Liver (tissue), 9 donors: Measurements from ENCODE around the gene FGD2. TPM values are rescaled to one million over a fixed set of nuclear protein-coding genes. Genes with fewer than 3 reads are reported as not detected.

Experiments
- DNase-seq: peaks from one replicate; pipeline ENCODE4 v3.0.0-alpha.2; 2017; ENCODE audit warnings: low spot score
- H3K27ac ChIP-seq, 2 donors: one replicate each; pipeline ENCODE4 v1.7.0; 2013; ENCODE audit warnings: inconsistent platforms in 2 of 2, low read length in 2 of 2, control low read depth in 1 of 2, low read depth in 1 of 2, mild to moderate bottlenecking in 1 of 2
- H3K27me3 ChIP-seq, 4 donors: one replicate each; pipeline versions ENCODE4 v1.6.1 to v1.7.0; 2013; ENCODE audit warnings: low read length in 3 of 4, inconsistent platforms in 1 of 4, mild to moderate bottlenecking in 1 of 4, moderate library complexity in 1 of 4; ENCODE audit not compliant: control insufficient read depth in 4 of 4, insufficient read depth in 4 of 4
- H3K36me3 ChIP-seq, 4 donors: one replicate each; pipeline versions ENCODE4 v1.6.1 to v1.7.0; 2013; ENCODE audit warnings: low read length in 3 of 4, mild to moderate bottlenecking in 3 of 4, low read depth in 1 of 4, moderate library complexity in 1 of 4; ENCODE audit not compliant: control insufficient read depth in 4 of 4, insufficient read depth in 3 of 4
- H3K4me1 ChIP-seq, 4 donors: one replicate each; pipeline versions ENCODE4 v1.6.1 to v1.7.0; 2013; ENCODE audit warnings: low read length in 3 of 4, mild to moderate bottlenecking in 3 of 4, moderate library complexity in 1 of 4; ENCODE audit not compliant: control insufficient read depth in 4 of 4, insufficient read depth in 4 of 4
- H3K4me3 ChIP-seq, 3 donors: one replicate each; pipeline versions ENCODE4 v1.6.1 to v1.7.0; 2013; ENCODE audit warnings: low read length in 3 of 3, control low read depth in 1 of 3, low read depth in 1 of 3, mild to moderate bottlenecking in 1 of 3
- H3K9ac ChIP-seq, 2 donors: one replicate each; pipeline ENCODE4 v1.7.0; 2013; ENCODE audit warnings: low read length in 2 of 2, mild to moderate bottlenecking in 2 of 2, moderate library complexity in 2 of 2, control low read depth in 1 of 2, low read depth in 1 of 2
- H3K9me3 ChIP-seq, 4 donors: one replicate each; pipeline versions ENCODE4 v1.6.1 to v1.7.0; 2013; ENCODE audit warnings: low read length in 3 of 4; ENCODE audit not compliant: control insufficient read depth in 4 of 4
- CTCF ChIP-seq: fragments of 150-350 bp; IDR thresholded peaks from 2 replicates; pipeline ENCODE4 v1.5.1; 2017; ENCODE audit warnings: improper control_type of control experiment, low read depth, low read length; ENCODE audit not compliant: missing input control
- EGR1 ChIP-seq, 2 donors: IDR thresholded peaks; 2 replicates each; pipeline ENCODE4 v1.6.1; 2016 to 2018; ENCODE audit warnings: antibody characterized with exemption in 2 of 2, low read depth in 2 of 2
- FOXA1 ChIP-seq: IDR thresholded peaks from 2 replicates; pipeline ENCODE4 v1.6.1; 2016; ENCODE audit warnings: antibody characterized with exemption
- FOXA2 ChIP-seq: IDR thresholded peaks from 2 replicates; pipeline ENCODE4 v1.6.1; 2016; ENCODE audit warnings: antibody characterized with exemption
- GABPA ChIP-seq, 2 donors: IDR thresholded peaks in 1 of 2; conservative IDR thresholded peaks in 1 of 2; 2 replicates each; pipeline ENCODE4 v1.6.1; 2016; ENCODE audit warnings: antibody characterized with exemption in 2 of 2, mild to moderate bottlenecking in 1 of 2, moderate library complexity in 1 of 2
- HNF4A ChIP-seq, 2 donors: conservative IDR thresholded peaks; 2 replicates each; pipeline ENCODE4 v1.6.1; 2016; ENCODE audit warnings: antibody characterized with exemption in 2 of 2, mild to moderate bottlenecking in 2 of 2
- HNF4G ChIP-seq: IDR thresholded peaks from 2 replicates; pipeline ENCODE4 v1.6.1; 2016; ENCODE audit warnings: antibody characterized with exemption
- JUND ChIP-seq, 2 donors: IDR thresholded peaks; 2 replicates each; pipeline ENCODE4 v1.6.1; 2016; ENCODE audit warnings: antibody characterized with exemption in 2 of 2
- MAX ChIP-seq: IDR thresholded peaks from 2 replicates; pipeline ENCODE4 v1.6.1; 2016; ENCODE audit warnings: antibody characterized with exemption
- RXRA ChIP-seq, 2 donors: IDR thresholded peaks; 2 replicates each; pipeline ENCODE4 v1.6.1; 2017 to 2018; ENCODE audit warnings: antibody characterized with exemption in 2 of 2, mild to moderate bottlenecking in 1 of 2
- SP1 ChIP-seq: IDR thresholded peaks from 2 replicates; pipeline ENCODE4 v1.6.1; 2018; ENCODE audit warnings: antibody characterized with exemption, mild to moderate bottlenecking
- TAF1 ChIP-seq: conservative IDR thresholded peaks from 2 replicates; pipeline ENCODE4 v1.6.1; 2016; ENCODE audit warnings: antibody characterized with exemption, mild to moderate bottlenecking
- YY1 ChIP-seq: IDR thresholded peaks from 2 replicates; pipeline ENCODE4 v1.6.1; 2016; ENCODE audit warnings: antibody characterized with exemption, mild to moderate bottlenecking
- WGBS: extraction: QIAGEN DNeasy Blood & Tissue Kit; methylation state at CpG from one replicate; pipeline ENCODE4 v1.1.7; 2013; 5-methylcytosine and 5-hydroxymethylcytosine counted together
- polyA plus RNA-seq, 2 donors: library from polyadenylated mRNA; stranded (reverse) in 1 of 2; unstranded in 1 of 2; fragments of 200-250 nt in 1 of 2; fragments of >200 nt in 1 of 2; fragmentation: Nextera tagmentation in 1 of 2; extraction: Ambion mirVana in 1 of 2; gene quantifications; one replicate each; pipeline versions ENCODE4 v1.2.1 to v1.2.3, GENCODE V29; 2013 to 2015
- total RNA-seq, 2 donors: library from RNA; depleted of rRNA; stranded (reverse); fragments of >200 nt; gene quantifications; one replicate each; pipeline ENCODE4 v1.2.3, GENCODE V29; 2014
- TF ChIP-seq, protein P1 (sequence below): IDR thresholded peaks from 2 replicates; pipeline ENCODE4 v1.6.1; 2016; ENCODE audit warnings: antibody characterized with exemption, mild to moderate bottlenecking
- TF ChIP-seq, protein P2 (sequence below): IDR thresholded peaks from 2 replicates; pipeline ENCODE4 v1.6.1; 2016; ENCODE audit warnings: antibody characterized with exemption
- donor health status: healthy.
- donor health status: healthy.
- donor health status: healthy.
- donor health status: healthy.
- donor health status: healthy.

Gene FGD2
- total and polyA plus RNA-seq, 4 donors, result 4.6 to 24.4 (median 9.1) TPM

DNA sequence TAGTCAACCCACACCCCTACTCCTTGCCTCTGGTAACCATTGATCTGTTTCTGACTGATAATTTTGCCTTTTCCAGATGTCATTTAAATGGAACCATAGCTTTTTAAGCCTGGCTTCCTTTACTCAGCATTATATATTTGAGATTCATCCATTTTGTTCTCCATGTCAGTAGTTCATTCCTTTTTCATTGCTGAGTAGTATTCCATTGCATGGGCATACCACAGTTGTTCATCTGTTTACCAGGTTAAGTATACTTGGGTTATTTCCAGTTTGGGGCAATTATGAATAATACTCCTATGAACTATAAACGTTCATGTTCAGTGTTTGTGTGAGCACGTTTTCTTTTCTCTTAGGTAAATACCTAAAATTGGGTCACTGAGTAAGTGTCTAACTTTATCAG is 25.1 kb downstream of the FGD2 start:
- Histone ChIP-seq H3K4me1 (peaks cover 0 to 5% (median 1%) of the 10 kb centered on the region in 4 donors), H3K9ac (no peak overlapping the region), H3K36me3 (no peaks in the 10 kb centered on the region), H3K9me3 (no peaks in the 10 kb centered on the region), H3K27me3 (no peaks in the 10 kb centered on the region), H3K4me3 (no peak overlapping the region), H3K27ac (no peak overlapping the region)
- 79% methylated on average over 2 of the region's 2 CpGs for WGBS
- DNase-seq, result no peak
- TF ChIP-seq MAX (no peak), TAF1 (no peak), JUND (IDR thresholded peaks at IDR 0.05) (no peak), HNF4A (conservative IDR thresholded peaks at IDR 0.05) (no peak), RXRA (IDR thresholded peaks at IDR 0.05) (no peak), HNF4G (no peak), EGR1 (IDR thresholded peaks at IDR 0.05; ENCODE audit: low read depth in 2 of 2) (no peak), GABPA (IDR thresholded peaks at IDR 0.05 in 1 of 2, conservative IDR thresholded peaks at IDR 0.05 in 1 of 2) (no peak), YY1 (no peak), FOXA2 (no peak), SP1 (no peak)
- TF ChIP-seq, protein P1, sequence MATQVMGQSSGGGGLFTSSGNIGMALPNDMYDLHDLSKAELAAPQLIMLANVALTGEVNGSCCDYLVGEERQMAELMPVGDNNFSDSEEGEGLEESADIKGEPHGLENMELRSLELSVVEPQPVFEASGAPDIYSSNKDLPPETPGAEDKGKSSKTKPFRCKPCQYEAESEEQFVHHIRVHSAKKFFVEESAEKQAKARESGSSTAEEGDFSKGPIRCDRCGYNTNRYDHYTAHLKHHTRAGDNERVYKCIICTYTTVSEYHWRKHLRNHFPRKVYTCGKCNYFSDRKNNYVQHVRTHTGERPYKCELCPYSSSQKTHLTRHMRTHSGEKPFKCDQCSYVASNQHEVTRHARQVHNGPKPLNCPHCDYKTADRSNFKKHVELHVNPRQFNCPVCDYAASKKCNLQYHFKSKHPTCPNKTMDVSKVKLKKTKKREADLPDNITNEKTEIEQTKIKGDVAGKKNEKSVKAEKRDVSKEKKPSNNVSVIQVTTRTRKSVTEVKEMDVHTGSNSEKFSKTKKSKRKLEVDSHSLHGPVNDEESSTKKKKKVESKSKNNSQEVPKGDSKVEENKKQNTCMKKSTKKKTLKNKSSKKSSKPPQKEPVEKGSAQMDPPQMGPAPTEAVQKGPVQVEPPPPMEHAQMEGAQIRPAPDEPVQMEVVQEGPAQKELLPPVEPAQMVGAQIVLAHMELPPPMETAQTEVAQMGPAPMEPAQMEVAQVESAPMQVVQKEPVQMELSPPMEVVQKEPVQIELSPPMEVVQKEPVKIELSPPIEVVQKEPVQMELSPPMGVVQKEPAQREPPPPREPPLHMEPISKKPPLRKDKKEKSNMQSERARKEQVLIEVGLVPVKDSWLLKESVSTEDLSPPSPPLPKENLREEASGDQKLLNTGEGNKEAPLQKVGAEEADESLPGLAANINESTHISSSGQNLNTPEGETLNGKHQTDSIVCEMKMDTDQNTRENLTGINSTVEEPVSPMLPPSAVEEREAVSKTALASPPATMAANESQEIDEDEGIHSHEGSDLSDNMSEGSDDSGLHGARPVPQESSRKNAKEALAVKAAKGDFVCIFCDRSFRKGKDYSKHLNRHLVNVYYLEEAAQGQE, result no peak
- TF ChIP-seq, protein P2, sequence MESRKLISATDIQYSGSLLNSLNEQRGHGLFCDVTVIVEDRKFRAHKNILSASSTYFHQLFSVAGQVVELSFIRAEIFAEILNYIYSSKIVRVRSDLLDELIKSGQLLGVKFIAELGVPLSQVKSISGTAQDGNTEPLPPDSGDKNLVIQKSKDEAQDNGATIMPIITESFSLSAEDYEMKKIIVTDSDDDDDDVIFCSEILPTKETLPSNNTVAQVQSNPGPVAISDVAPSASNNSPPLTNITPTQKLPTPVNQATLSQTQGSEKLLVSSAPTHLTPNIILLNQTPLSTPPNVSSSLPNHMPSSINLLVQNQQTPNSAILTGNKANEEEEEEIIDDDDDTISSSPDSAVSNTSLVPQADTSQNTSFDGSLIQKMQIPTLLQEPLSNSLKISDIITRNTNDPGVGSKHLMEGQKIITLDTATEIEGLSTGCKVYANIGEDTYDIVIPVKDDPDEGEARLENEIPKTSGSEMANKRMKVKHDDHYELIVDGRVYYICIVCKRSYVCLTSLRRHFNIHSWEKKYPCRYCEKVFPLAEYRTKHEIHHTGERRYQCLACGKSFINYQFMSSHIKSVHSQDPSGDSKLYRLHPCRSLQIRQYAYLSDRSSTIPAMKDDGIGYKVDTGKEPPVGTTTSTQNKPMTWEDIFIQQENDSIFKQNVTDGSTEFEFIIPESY, result no peak

GRCh38 chr6:37032239-37032638 is 26.8 kb downstream of the FGD2 start:
- no peak for TF ChIP-seq CTCF
- TF ChIP-seq RXRA (IDR thresholded peaks at IDR 0.05), result no peak
- TF ChIP-seq, protein P2, result no peak
- TF ChIP-seq FOXA1, result no peak
- H3K27ac ChIP-seq, result no peak overlapping the region
- no peaks in the 10 kb centered on the region for H3K36me3 ChIP-seq
- no peak overlapping the region for H3K9ac ChIP-seq
- DNase-seq, result no peak
- no peaks in the 10 kb centered on the region for H3K9me3 ChIP-seq
- H3K27me3 ChIP-seq, result no peaks in the 10 kb centered on the region
- no peak overlapping the region for H3K4me3 ChIP-seq
- peaks cover 0 to 5% (median 1%) of the 10 kb centered on the region in 4 donors for H3K4me1 ChIP-seq
- 91% methylated on average over 7 of the region's 7 CpGs for WGBS
